ENCODE results near the gene HAGHL. TPM values are rescaled to one million over a fixed set of nuclear protein-coding genes. Genes with fewer than 3 reads are reported as not detected.

Gene HAGHL
- polyA plus RNA-seq, 2 of the 4 experiments (the other 2 are of a cell fraction): 4.4 to 22.0 TPM

GRCh38 chr16:743794-744500 is 17.0 kb downstream of the HAGHL start:
- no peak overlapping the region for H3K27ac ChIP-seq
- no peak for DNase-seq (ENCODE audit: low read depth in 1 of 2, low spot score in 1 of 2)
- FAIRE-seq: no peak
- CTCF ChIA-PET: interaction anchor here (0.9 to 28.0 kb wide), 7 partner anchors 8 to 39 kb away, joined by 3 to 656 read pairs (median 10); partner anchors contain the start of genes ANTKMT, CCDC78, FBXL16 and HAGHL
- 0 out of 6 replicates have a peak, but pooled peaks of 1 of the 2 experiments have one; percentile 15 for ATAC-seq
- H3K4me2 ChIP-seq: no peak overlapping the region
- peaks cover 6% of the 10 kb centered on the region; the same call in 2 of the 3 replicates for H3K4me1 ChIP-seq
- no peak overlapping the region for H3K4me3 ChIP-seq
- POLR2A ChIA-PET: no interaction called here
- 76% methylated on average over 18 of the region's 21 CpGs for WGBS (ENCODE audit: missing lambda C conversion rate)
- H3K9me3 ChIP-seq: no peaks in the 10 kb centered on the region
- no peak for TF ChIP-seq JUNB (IDR thresholded peaks at IDR 0.05)
- TF ChIP-seq NPAS2 (CRISPR knock-in tag; IDR thresholded peaks at IDR 0.05; ENCODE audit: borderline replicate concordance): no peak
- no peak for TF ChIP-seq RAD21 (conservative IDR thresholded peaks at IDR 0.05 in 1 of 2, IDR thresholded peaks at IDR 0.05 in 1 of 2)
- no peak for TF ChIP-seq RFX5 (IDR thresholded peaks at IDR 0.05)
- TF ChIP-seq MAZ (IDR thresholded peaks at IDR 0.05; ENCODE audit: borderline replicate concordance, low read depth, low read length): no peak
- TF ChIP-seq ZC3H11A (IDR thresholded peaks at IDR 0.05): no peak
- TF ChIP-seq SREBF2 (IDR thresholded peaks at IDR 0.05): no peak
- no peak for TF ChIP-seq E2F6 (IDR thresholded peaks at IDR 0.05; ENCODE audit: borderline replicate concordance, low read depth)
- no peak for TF ChIP-seq SMC3 (IDR thresholded peaks at IDR 0.05)
- no peak for TF ChIP-seq RNF2 (IDR thresholded peaks at IDR 0.05; ENCODE audit: borderline replicate concordance, low read depth)
- TF ChIP-seq ELK1 (IDR thresholded peaks at IDR 0.05; ENCODE audit: low read depth, low read length): no peak
- no peak for TF ChIP-seq TFCP2L1 (CRISPR knock-in tag; IDR thresholded peaks at IDR 0.05)
- TF ChIP-seq HMGXB4 (CRISPR knock-in tag; IDR thresholded peaks at IDR 0.05; ENCODE audit: borderline replicate concordance): no peak
- TF ChIP-seq USF2 (IDR thresholded peaks at IDR 0.05): no peak
- no peak for TF ChIP-seq CBX2 (IDR thresholded peaks at IDR 0.05; ENCODE audit: borderline replicate concordance, low read depth)
- no peak for TF ChIP-seq HDAC2 (IDR thresholded peaks at IDR 0.05)
- no peak for TF ChIP-seq ZNF302 (CRISPR knock-in tag; IDR thresholded peaks at IDR 0.05)
- no peak for TF ChIP-seq PHF8 (IDR thresholded peaks at IDR 0.05; ENCODE audit: borderline replicate concordance, low read depth)
- TF ChIP-seq ZFP36 (IDR thresholded peaks at IDR 0.05; ENCODE audit: borderline replicate concordance, partially characterized antibody): no peak
- no peak for TF ChIP-seq CBX8 (IDR thresholded peaks at IDR 0.05)

- DNase-seq (ENCODE audit: low read depth in 1 of 2, low spot score in 1 of 2): peak in 1 of 2 experiments; percentile 63
- H3K4me3 ChIP-seq: no peak overlapping the region
- WGBS (ENCODE audit: missing lambda C conversion rate): 2% methylated on average over 6 of the region's 14 CpGs
- CTCF ChIA-PET: interaction anchor here (0.7 to 28.0 kb wide), 15 partner anchors 9 to 90 kb away, joined by 3 to 656 read pairs (median 6); partner anchors contain the start of genes ANTKMT, CCDC78, FBXL16 and HAGHL
- POLR2A ChIA-PET: no interaction called here
- H3K27ac ChIP-seq: no peak overlapping the region; a peak in 1 of 6 replicates
- H3K4me2 ChIP-seq: peak overlapping the region; percentile 8; the same call in 1 of the 3 replicates
- FAIRE-seq: no peak
- TF ChIP-seq RNF2 (IDR thresholded peaks at IDR 0.05; ENCODE audit: borderline replicate concordance, low read depth) (no peak), ELK1 (IDR thresholded peaks at IDR 0.05; ENCODE audit: low read depth, low read length) (no peak), SMC3 (IDR thresholded peaks at IDR 0.05) (peak; percentile 73), CTCF (IDR thresholded peaks at IDR 0.05) (peak; percentile 60), RAD21 (conservative IDR thresholded peaks at IDR 0.05 in 1 of 2, IDR thresholded peaks at IDR 0.05 in 1 of 2) (peak; percentile 34 to 50; a peak in 4 of 5 replicates)
- ATAC-seq: peak; percentile 73
- no peaks in the 10 kb centered on the region for H3K9me3 ChIP-seq
- no peaks in the 10 kb centered on the region for H3K4me1 ChIP-seq
Measured at GRCh38 chr16:745739-746138, 18.8 kb downstream of the HAGHL start.
